GM20431 (cell line): ENCODE results near the gene OR5AN1.

Source experiments
- in situ Hi-C: fragments of 300-500 bp; cut with MseI, MboI; formaldehyde crosslinking; loops from one replicate; pipeline ENCODE4 v1.15.0; 2020; ENCODE audit warnings: low sequenced_read_pairs; ENCODE audit not compliant: unreplicated experiment

OR5AN1 gene

GRCh38 chr11:59418156-59418555 lies 59.5 kb downstream of the OR5AN1 start:
- in situ Hi-C loops, result no loop called here
